A673 (cell line): ENCODE measurements around the gene RRAS. TPM values are rescaled to one million over a fixed set of nuclear protein-coding genes. Genes with fewer than 3 reads are reported as not detected.

Experiments
- BruUV-seq: library from RNA; stranded (reverse); fragments of 400-500 nt; replicated peaks from 2 replicates; lab custom pipeline; 2021; lab: Mats Ljungman, UMichigan
- CTCF ChIA-PET: fragments of 300-600 bp; sonication (Branson Sonifier 250); formaldehyde crosslinking; loops from one replicate; lab custom pipeline; 2022; ENCODE audit warnings: antibody characterized with exemption; lab: Charles Lee
- POLR2A ChIA-PET: fragments of 300-600 bp; sonication (Branson Sonifier 250); formaldehyde crosslinking; loops from one replicate; lab custom pipeline; 2022; ENCODE audit warnings: antibody characterized with exemption; ENCODE audit not compliant: low non-redundant PET; lab: Charles Lee
- DNase-seq: peaks from one replicate; pipeline ENCODE4 v3.0.0-alpha.2; 2015; ENCODE audit warnings: low spot score
- H3K27ac ChIP-seq: fragments of 200-600 bp; sonication (generic); 2 replicates; pipeline ENCODE4 v1.5.1; 2016; ENCODE audit warnings: mixed run types, low read depth, mild to moderate bottlenecking, mixed read lengths, antibody characterized with exemption, low read length; ENCODE audit not compliant: poor library complexity, severe bottlenecking
- H3K27me3 ChIP-seq: fragments of 200-600 bp; sonication (generic); replicated peaks from 2 replicates; pipeline ENCODE4 v1.6.1; 2017; ENCODE audit warnings: mixed run types, low read depth, mild to moderate bottlenecking, mixed read lengths, antibody characterized with exemption, low read length; ENCODE audit not compliant: insufficient read depth, poor library complexity
- H3K36me3 ChIP-seq: fragments of 200-600 bp; sonication (generic); 2 replicates; pipeline ENCODE4 v1.6.1; 2016; ENCODE audit warnings: mixed run types, mild to moderate bottlenecking, mixed read lengths, antibody characterized with exemption, low read length; ENCODE audit not compliant: insufficient read depth, poor library complexity, severe bottlenecking
- H3K4me1 ChIP-seq: fragments of 200-600 bp; sonication (generic); 2 replicates; pipeline ENCODE4 v1.6.1; 2017; ENCODE audit warnings: mixed run types, mild to moderate bottlenecking, mixed read lengths, antibody characterized with exemption, low read length; ENCODE audit not compliant: insufficient read depth, poor library complexity, severe bottlenecking
- H3K4me3 ChIP-seq: fragments of 200-600 bp; sonication (generic); 2 replicates; pipeline ENCODE4 v1.5.1; 2016; ENCODE audit warnings: low read depth, mixed run types, mild to moderate bottlenecking, mixed read lengths, low read length; ENCODE audit not compliant: poor library complexity, severe bottlenecking
- H3K9me3 ChIP-seq: fragments of 200-600 bp; sonication (generic); 2 replicates; pipeline ENCODE4 v1.6.1; 2016; ENCODE audit warnings: mixed run types, low read depth, mild to moderate bottlenecking, mixed read lengths, antibody characterized with exemption, low read length; ENCODE audit not compliant: poor library complexity, severe bottlenecking
- CTCF ChIP-seq: fragments of 300-800, 200-600 bp; sonication (generic); conservative IDR thresholded peaks from 2 replicates; pipeline ENCODE4 v1.5.1; 2017; ENCODE audit warnings: low read depth, mild to moderate bottlenecking, antibody characterized with exemption, low read length, moderate library complexity, mixed read lengths
- EZH2 ChIP-seq: fragments of 200-600 bp; sonication (generic); IDR thresholded peaks from 2 replicates; pipeline ENCODE4 v1.6.1; 2017; ENCODE audit warnings: borderline replicate concordance, low read depth, mild to moderate bottlenecking, mixed read lengths, antibody characterized with exemption, low read length; ENCODE audit not compliant: poor library complexity, severe bottlenecking
- intact Hi-C: fragments of 100-400 bp; cut with micrococcal nuclease; formaldehyde crosslinking; loops from one replicate; pipeline ENCODE4 v1.10.0; 2022; ENCODE audit not compliant: unreplicated experiment
- total RNA-seq: library from RNA; stranded (reverse); gene quantifications from 2 replicates; pipeline ENCODE4 v1.2.3, GENCODE V29; 2021

Gene RRAS
- total RNA-seq, 1 experiment from 2014 or later, result 27.6 TPM

GRCh38 chr19:49642492-49643035 lies 2.6 kb upstream of the RRAS start:
- intact Hi-C loops, result no loop called here
- Histone ChIP-seq H3K4me1 (peaks cover 38% of the 10 kb centered on the region), H3K9me3 (no peaks in the 10 kb centered on the region), H3K27me3 (no peaks in the 10 kb centered on the region), H3K27ac (peak overlapping the region; percentile 96), H3K4me3 (peak overlapping the region; percentile 82), H3K36me3 (peaks cover 25% of the 10 kb centered on the region)
- no peak for TF ChIP-seq EZH2
- TF ChIP-seq CTCF, result no peak
- ChIA-PET CTCF (interaction anchor here (0.5 kb wide), 2 partner anchors 66 to 82 kb away, joined by 3 to 8 read pairs; no protein-coding TSS in a partner anchor), POLR2A (no interaction called here)
- no TSS peak for BruUV-seq
- peak; percentile 37 for DNase-seq

DNA sequence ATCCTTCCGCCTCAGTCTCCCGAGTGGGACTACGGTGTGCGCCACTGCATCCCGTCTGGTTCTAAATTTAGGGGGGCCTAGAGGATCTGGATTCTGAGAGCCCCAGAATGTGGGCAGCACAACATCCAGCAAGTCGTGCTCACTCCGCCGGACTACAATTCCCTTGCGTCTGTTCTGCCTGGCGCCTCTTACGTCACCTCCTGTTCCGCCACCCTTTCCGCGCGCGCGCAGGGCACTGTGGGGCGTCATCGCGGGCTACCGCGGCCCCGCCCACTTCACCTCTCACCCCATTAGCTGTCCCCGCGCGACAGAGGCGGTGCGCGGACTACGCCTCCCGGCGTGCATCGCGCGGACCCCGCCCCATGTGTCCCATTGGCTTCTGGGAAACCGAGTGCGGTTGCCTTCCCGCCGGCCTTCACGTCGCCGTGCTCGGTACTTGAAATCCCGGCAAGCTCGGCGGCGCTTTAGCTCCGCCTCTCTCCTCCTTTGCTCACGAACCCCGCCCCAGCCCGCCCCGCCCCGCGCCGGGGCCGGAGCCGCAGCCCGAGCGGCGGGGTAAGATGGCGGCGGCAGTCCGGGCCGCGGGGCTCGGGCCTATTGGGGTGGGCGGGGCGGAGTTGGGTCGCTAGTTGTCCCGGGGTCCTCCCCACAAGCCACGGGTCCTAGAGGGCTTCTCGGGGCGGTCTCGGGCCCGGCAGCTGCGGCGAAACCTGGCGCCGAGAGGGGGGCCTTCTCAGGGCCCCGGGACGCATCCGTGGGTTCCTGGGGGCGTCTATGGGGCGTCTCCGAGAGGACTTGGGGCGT lies 1.9 kb upstream of the RRAS start, which contains the start of gene SCAF1:
SCAF1 (plus strand) TSS at position 522 of the 804 bp plus-strand sequence. CDS start 2,818 bp downstream, outside the sequence.
- intact Hi-C loops, result loop anchor here (2.0 kb wide), 1 partner anchor 49 kb away; no protein-coding TSS in a partner anchor
- ChIA-PET CTCF (interaction anchor here (0.5 to 0.6 kb wide), 2 partner anchors 81 to 458 kb away, joined by 3 to 6 read pairs; no protein-coding TSS in a partner anchor), POLR2A (interaction anchor here (0.7 kb wide), 1 partner anchor 35 kb away, joined by 5 read pairs; the partner anchor contains the start of gene PRMT1)
- Histone ChIP-seq H3K4me3 (peak within 1 kb of the TSS; percentile 82), H3K4me1 (peaks cover 40% of the 10 kb centered on the region), H3K9me3 (no peaks in the 10 kb centered on the region), H3K27me3 (no peaks in the 10 kb centered on the region), H3K36me3 (peaks cover 20% of the 10 kb centered on the region), H3K27ac (peak within 1 kb of the TSS; percentile 98)
- DNase-seq, result peak; percentile 100
- TF ChIP-seq CTCF (no peak), EZH2 (no peak)
- BruUV-seq, result no TSS peak

DNA sequence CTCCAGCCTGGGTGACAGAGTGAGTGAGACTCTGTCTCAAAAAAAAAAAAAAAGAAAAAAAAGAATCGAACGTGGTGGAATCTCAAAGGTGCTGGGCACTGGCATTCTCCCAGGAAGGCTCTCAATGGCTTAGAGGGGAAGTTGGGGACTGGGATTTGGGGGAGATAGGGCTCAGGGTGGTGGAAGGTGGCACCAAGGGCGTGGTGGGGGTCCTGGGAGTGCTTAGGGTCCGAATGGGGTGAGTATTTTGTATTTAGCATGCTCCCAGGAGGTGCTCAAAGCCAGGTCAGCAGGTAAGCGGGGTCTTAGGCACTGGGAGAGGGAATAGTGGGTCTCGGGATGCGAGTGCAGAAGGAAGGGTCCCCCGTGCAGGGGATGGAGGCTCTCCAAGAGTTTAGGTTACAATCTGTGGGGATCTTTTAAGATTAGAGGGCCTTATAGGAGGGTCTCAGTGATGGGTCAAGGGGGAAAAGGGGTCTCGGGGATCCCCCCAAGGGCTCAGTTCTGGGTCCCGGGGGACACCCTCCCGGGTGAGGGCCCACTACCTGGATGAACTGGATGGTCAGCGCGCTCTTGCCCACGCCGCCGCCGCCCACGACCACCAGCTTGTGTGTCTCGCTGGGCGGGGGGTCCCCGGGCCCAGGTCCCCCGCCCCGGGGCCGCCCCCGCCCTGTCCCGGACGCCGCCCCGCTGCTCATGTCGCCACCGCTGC lies 386 bp downstream of the RRAS start:
- ChIA-PET CTCF (interaction anchor here (0.5 to 0.6 kb wide), 2 partner anchors 195 to 236 kb away, joined by 3 to 9 read pairs; no protein-coding TSS in a partner anchor), POLR2A (interaction anchor here (0.6 to 1.0 kb wide), 2 partner anchors 46 to 59 kb away, joined by 5 to 8 read pairs; partner anchors contain the start of gene NOSIP)
- H3K9me3 ChIP-seq, result no peaks in the 10 kb centered on the region
- TF ChIP-seq CTCF (no peak), EZH2 (no peak)
- peak overlapping the region; percentile 71 for H3K27ac ChIP-seq
- peak overlapping the region; percentile 59 for H3K4me3 ChIP-seq
- H3K36me3 ChIP-seq, result peaks cover 3% of the 10 kb centered on the region
- H3K27me3 ChIP-seq, result no peaks in the 10 kb centered on the region
- BruUV-seq, result no TSS peak
- intact Hi-C loops, result loop anchor here (2.0 kb wide), 1 partner anchor 47 kb away; no protein-coding TSS in a partner anchor
- H3K4me1 ChIP-seq, result peaks cover 40% of the 10 kb centered on the region
- peak; percentile 40 for DNase-seq
